NCI-H774 (cell line): ENCODE data around the gene FSIP1.
A peak's percentile ranks its signal among the peaks of the same experiment; 100 is the strongest.
"Not testable (repeated sequence)": the region's sequence is repeated elsewhere in the genome, so short reads cannot be mapped to it uniquely, and the experiment has no call there.

Experiments
- DNase-seq: peaks from one replicate; lab custom pipeline; 2025; lab: John Stamatoyannopoulos, UW

FSIP1 gene

DNA sequence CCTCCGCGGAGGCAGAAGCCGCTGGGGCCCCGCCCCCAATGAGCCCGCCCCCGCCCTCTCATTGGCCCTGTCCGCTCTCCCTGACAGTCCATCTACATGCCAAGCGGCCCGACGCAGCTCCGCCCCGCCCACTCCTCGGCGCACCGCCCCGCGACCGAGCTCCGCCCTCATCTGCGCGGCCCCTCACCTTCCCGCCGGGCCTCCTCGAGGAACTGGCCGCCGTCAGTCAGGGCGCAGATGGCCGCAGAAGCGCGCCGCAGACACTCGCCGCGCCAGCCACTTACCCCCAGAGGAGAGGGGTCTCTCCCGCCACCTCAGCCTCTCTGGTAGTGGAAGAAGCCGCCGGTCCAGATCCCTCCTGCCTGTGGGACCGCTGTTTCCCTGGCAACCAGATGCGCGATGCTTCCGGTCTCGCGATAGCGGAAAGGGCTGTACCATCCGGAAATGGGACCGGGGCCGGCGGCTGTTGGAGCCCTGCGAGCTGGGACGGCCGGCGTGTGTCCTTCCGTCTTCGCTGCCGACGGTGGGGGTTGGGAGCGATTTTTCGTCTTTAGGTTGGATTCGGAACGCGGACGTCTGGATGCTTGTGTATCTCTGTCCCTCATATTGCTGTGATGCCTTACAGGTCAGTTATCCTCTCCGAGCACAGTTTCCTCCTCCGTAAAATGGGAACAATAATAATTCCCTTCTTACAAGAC, at the start of gene FSIP1:
TSS of gene FSIP1 (minus strand) at position 401 of the 698 bp plus-strand sequence. CDS start 6,317 bp downstream, outside the sequence.
- DNase-seq: peak; percentile 93

DNA sequence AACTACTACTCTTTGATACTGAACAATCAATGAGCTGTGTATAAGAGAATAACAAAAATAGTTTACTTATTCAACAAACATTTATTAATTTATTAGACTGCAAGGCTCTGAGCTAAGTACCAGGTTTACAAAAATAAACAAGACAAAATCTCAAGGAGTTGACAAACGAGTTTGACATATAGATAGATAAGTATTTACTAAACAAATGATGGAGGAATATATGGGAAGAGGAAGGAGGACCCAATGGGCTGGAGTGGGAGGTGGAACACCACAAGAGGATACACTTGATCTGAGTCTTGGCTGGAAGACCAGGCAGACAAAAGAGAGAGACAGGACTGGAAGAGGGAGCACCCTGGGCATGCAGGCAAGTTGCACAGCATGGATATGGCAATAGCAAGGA, 47.5 kb upstream of the FSIP1 start:
- DNase-seq: no peak

DNA sequence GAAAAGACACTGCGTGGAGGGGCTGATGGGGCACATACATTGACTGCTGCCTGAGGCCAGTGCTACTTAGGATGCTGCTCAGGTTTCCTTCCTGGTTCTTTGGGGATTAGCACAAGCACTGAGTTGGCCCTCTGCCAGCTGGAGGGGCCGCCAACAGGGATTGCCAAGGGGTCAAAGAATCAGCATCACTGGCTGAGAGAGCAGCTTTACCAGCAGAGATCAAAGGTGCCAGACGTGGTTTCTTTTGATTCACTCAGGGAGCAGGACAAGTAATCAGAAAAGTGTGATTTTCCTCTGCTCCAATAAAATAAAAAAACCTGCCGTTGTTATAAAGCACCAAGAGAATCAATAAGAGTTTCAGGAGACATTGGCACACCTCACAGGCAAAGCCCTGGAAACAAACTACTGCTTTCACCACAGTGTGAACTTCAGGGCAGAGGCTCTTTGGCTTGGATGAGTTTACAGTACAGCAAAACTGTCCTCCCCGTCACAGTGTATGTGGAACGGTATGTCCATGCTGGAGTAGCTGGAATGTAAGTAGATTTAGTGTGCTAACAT, 45.8 kb upstream of the FSIP1 start:
- no peak for DNase-seq

DNA sequence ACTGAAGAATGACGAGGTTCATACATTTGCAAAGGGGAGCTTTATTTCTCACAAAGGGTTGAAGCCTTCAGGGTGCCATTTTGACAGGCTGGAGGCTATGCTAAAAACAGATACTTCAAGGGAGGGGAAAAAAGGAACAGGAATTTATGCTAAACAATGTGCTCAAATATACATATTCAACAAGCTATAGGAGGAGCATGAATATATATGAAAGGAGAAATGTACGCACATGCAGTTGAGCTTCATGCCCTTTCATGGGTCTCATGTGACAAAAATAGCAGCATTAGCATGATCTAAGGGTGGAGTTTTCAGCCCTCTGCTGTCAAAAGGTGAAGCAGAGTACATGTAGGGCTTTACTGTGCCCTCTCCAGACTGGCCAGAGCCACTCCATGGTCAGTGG, 44.3 kb upstream of the FSIP1 start:
- DNase-seq: no peak

DNA sequence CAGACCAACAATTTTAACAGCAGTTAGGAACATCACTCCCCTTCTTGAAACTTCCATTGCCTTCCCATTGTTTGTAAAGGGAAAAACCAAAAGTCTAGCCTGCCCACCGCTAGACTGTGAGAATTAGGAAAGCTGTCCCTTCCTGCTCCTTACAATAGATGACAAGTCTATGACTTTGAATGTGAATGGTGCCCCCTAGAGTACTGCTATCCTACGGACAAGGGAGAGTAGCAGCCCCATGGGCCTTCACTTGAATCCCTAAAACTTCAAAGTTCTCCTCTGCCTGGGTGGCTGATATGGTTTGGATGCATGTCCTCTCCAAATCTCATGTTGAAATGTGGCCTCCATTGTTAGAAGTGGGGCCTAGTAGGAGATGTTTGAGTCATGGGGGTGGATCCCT, 41.0 kb upstream of the FSIP1 start:
- DNase-seq: no peak

DNA sequence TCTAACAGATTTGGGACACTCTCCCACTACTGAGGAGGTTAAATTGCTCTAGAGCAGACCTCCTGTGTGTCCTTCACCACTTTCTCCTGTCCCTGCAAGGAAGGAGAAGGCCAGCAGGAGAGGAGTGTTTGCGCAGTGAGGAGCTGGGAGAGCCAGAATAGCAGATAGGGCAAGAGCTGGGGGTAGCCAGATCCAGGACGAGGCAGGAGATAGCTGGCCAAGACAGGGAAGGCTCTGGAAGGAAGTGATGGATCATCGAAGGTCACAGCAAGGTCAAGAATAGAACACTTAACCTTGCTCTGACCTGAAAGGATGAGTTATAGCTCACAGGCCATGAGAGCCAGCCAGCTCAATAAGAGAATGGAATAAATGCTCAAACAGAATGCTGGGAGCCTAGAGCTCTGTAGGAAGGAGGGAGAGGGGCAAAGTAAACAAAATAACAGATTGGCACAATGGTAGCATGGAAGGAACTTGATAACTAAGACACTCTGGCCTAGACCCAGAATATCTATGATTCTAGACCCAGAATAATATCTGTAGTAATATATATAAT, 37.5 kb upstream of the FSIP1 start:
- no peak for DNase-seq

DNA sequence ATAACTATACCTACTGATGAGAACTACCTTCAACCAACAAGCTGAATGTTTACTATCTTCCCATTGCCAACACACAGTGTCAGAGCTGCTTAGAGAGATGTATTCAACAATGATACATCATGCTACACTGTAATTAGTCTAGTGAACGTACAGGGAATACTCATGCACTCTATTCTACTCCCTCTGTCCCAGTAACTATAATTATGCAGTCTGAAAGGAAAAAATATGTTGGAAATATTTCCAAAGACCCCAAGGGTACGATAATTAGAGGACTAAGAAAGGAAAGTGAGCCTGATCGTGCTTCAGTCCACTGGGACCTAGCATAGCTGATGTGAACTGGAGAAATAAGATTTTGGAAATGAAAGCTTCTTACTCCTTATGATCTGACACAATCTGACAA, 36.9 kb upstream of the FSIP1 start:
- DNase-seq: no peak

DNA sequence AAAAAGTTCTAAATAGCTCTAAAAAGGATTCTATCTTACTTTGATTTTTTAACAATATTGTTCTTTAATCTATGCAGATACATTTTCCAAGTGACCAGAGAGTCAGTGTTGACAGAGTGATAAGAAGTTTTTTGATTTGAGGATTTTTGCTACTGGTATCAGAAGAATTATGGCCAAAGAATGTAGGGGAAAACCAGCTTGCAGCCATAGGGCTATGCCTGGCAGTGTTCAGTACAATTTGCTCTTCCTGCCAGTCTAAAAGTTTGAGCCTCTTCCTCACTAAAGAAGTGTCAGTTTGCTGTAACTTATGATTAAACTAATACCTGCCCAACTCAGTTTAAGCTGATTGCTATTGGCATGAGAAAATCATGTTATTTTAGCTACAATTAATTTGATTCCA, 35.3 kb upstream of the FSIP1 start:
- no peak for DNase-seq

DNA sequence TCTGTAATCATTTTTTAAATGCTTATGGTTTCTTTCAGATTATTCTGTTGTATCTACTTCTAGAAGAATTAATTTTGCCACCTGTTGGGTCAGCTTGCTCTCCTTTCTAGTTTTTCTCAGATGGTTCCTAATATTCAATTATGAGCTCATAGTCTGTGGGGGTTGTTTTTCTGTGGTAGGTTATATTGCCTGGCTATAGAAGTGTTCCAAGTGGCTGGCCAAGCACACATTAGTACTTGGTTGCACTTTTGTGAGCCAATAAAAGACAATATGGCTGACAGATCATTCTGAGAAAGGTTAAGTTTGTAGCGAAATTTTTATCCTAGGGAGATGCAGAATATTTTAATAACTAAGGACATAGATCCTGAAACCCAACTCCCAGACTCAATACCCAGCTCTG, 31.8 kb upstream of the FSIP1 start:
- no peak for DNase-seq

DNA sequence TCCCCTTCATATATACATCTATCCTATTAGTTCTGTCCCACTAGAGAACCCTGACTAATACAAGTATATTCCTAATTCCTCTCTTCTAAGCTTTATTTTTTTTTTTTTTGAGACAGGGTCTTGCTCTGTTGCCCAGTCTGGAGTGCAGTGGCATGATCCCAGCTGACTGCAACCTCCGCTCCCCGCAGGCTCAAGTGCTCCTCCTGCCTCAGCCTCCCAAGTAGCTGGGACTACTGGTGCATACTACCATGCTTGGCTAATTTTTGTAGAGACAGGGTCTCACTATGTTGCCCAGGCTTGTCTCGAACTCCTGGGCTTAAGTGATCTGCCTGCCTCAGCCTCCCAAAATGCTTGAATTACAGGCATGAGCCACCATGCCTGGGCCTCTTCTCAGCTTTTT, 30.0 kb upstream of the FSIP1 start:
- not testable (repeated sequence) for DNase-seq

DNA sequence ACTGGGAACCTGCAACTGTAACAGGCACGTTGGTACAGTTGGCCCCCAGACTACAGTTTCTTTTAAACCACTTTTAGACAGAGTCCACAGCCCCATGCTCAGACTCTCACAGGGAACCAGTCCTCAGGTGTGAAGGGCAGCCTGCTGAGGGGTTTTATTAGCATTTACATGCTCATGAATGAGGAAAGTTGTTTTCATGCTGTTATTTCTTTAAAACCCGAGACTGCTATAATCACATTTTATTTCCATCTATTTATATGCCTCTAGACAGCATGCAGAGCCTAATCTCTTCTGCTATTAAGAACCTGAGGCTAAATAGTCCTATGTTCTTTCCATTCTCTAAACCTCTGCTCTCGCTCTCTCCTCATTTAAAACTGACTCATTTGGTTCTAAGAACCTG, 26.3 kb upstream of the FSIP1 start:
- DNase-seq: no peak

DNA sequence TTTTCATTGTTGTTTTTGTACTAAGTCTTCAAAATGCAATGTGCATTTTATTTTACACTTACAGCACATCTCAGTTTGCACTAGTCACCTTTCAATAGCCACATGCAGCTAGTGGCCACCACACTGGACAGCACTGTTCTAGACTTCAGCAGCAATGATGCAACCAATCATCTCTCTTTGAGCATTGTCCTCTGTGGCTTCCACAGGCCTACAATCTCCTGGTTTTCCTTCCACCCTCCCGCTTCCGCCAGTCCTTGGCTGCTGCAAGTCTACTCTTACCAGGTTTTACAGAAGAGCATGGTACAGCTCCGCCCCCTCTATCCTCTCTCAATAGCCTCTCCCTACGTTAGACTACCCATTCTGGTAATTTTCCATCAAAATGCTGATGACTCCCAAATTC, 25.1 kb upstream of the FSIP1 start:
- no peak for DNase-seq

DNA sequence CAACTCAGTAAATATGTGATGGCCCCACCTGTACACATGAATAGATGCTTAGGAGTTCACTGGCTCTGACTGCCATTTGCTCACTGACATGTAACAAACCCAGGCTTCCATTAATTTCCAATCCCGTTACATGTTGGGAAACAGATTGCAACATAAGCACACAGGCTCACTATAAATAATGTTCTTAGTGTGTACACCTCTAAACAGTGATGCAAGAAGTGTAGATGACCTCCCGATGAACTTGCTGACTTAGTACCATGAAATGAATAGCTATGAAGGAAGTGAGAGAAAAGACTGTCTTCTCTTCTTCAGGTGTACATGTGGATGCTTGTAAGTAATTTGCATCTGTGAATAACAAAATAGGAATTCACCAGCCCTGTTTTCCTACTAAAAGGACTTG, 21.4 kb upstream of the FSIP1 start:
- DNase-seq: no peak

DNA sequence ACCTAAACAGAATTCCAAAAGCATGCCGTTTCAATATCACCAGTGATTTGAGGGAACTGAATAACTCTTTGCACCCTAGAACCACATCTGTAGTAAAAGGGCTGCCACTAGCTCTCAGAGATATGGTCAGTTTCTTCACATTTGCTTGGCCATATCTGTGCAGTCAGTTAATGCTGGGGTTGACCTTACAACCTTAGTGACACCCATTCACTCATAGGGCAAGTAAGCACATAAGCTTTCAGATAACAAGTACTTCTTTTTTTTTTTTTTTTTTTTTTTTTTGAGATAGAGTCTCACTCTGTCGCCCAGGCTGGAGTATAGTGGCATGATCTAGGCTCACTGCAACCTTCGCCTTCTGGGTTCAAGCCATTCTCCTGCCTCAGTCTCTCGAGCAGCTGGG, 20.4 kb upstream of the FSIP1 start:
- DNase-seq: no peak

DNA sequence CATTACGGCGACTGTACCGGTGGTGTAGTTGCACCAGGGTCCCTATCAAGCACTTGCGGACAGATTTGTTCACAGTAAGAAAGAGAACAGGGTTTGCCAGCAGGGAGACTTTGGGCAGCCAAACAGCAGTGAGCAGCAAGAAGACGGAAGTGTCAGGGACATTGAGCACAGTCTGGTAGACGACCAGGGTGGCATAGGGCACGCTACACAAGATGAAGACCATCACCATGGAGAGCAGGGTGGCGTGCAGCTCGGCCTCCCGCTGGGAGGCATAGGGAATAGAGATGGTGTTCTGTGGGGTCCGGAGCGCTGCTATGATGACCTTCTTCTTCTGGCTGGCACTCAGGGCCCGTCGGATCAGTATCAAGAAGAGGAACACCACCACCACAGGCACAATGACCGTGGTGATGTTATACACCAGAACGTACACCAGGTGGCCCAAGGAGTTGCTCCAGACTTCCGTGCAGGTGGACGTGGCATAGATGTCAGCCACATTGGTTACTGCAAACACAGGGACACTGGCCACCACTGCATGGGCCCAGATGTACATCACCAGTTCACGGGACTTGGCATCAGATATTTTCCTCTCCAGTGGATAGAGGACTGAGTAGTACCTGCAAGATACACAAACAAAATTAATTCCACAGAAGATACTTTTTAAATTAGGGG, 19.1 kb upstream of the FSIP1 start:
- peak; percentile 11 for DNase-seq

DNA sequence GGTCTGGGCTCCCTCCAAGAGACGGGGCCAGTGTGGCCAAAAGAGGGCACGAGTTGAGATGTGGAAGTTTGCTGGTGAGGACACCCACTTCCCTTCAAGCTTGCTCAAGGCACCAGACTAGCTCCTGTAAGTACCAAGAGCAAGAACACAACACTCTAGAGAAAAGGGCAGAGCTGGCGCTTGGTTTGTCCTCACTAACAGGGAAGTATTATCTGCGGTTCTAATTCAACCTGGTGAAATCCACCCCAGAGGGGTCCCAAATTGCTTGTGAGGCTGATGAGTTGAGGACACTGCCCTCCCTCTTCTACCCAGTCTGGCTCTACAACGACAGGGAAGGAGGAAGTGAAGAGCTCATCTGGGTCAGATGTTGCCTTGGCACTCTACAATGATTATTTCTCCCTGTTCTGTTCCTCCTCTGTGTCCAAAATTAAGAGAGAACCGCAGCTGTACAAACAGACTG, 16.9 kb upstream of the FSIP1 start:
- DNase-seq: no peak

DNA sequence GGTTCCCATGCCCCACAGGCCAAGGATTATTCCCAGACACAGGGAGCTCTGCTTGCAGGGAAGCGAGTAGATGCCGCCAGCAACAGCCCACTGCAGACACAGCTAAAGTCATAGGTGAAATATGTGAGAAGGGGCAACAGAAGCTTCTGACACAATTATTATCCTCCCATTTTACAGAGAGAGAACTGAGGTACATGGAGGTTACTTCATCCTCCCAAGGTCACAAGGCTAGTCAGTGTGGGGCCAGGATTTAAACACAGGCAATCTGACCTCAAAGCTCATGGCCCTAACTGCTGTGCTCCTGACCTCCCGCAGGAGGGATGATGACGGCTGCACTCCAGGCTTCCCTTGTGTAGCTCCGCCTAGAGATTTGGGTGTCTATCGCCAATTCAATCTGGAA, 15.7 kb upstream of the FSIP1 start:
- no peak for DNase-seq

DNA sequence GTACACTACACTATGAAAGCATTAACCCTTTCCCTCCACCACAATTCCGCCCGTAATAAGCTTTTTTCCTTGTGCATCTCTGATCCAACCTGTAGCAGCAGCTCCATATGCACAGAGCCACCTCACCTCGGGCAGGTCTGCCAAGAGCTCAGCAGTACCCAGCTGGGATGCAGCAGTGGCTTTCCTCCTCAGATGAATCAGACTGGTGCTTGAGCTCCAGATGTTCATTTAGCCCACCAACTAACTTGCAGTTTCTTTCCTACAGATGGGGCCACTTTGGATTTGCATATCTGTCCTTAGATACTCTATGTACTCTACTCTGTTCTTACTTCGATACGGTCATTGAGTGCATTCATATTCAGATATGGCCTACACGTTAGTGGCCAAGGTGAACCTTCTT, 14.8 kb upstream of the FSIP1 start:
- DNase-seq: no peak

DNA sequence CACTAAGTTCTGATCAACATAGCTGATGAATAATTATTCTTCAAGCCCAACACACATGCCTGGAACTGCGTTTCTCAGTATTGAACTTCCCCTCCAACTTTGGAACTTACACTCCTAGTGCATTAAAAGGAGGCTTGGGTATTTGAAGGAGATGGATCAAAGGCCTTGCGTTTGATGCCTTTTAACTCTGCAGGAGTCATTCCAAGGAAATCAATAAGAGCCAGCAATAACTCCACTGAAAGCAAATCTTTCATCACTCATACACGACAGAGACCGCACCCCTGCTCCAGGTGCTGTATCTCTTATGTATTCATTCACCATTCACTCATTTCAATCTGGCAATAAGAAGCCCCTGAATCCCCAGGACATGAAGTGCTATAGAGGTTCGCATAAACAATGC, 14.0 kb upstream of the FSIP1 start:
- DNase-seq: no peak

DNA sequence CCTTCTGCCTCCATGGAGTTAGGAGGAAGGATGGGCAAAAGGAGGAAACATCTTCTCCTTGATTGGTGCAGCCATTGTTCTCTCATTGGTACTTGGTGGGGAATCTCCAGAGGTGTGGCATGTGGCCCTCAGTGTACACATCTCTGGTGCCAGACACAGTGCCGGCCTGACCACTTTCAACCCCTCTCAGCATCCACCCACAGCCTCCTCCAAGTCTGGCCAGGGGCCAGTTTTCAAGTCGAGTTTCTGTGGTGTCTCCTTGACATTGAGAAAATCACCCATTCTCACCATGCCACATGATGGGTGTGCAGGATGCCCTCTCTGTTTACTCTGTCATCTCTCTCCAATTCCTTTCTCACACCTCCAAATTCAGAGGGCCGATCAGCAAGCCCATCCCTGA, 12.8 kb upstream of the FSIP1 start:
- no peak for DNase-seq

DNA sequence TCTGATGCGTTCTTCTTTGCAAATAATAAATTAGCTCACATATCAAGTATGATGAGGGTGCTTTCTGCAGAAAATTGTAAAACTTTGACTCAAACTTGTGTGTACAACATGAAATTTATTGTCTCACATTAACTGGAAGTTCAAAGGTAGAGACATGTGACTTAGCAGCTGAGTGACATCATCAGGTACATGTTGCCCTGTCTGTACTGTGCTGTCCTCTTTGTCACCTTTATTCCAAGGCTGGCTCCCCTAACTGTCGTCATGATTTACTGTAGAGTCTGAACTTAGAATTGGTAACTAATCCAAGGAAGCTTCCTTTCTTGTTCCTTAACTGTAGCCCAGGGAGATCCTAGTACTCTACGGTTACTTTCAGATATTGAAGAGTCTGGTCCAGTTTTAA, 12.3 kb upstream of the FSIP1 start:
- no peak for DNase-seq

DNA sequence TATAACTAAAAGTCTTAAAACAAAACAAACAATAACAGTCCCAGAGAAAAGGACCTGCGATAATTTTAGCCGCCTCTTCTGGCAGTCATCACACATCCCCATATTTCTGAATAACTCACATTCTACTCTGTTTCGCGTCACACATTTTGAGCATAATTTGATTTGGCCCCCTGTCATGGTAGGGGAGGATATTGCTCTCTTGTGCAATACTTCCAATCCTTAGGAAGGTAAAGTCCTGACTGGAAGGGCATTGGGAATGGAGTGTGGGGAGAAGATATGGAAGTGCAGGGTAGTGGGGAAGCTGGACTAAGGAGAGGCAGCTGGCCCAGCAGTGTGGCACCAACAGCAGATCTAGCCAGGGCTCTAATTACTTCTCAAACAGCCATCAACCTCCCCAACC, 11.3 kb upstream of the FSIP1 start:
- DNase-seq: no peak

DNA sequence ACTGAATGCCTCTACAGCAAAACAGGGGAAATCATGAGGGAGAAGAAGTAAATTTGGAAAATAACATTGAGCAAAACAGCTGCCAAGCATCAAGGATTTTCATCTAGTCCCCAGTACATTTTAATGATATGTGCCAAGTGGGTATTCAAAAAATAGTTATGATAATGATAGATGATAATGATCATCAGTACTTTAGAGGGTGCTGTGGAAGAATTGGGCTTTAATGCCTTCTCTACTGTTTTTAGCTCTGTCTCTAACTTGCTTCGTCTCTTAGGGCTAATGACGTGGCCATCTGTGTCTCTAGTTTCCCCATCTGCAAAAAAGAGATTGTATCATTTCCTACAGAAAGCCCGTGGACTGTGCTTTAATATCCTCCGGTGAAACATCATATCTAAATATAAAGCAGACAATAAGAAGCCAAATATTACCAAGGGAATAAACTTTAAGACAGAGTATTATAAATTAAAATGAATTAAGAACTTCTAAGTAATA, 10.2 kb upstream of the FSIP1 start:
- DNase-seq: no peak
